PFSK-1 (cell line): ENCODE data around the gene TAS2R42. TPM values are rescaled to one million over a fixed set of nuclear protein-coding genes. Genes with fewer than 3 reads are reported as not detected.

Source experiments
- FOXP2 ChIP-seq: optimal IDR thresholded peaks from 2 replicates; pipeline ENCODE3; 2011; ENCODE audit warnings: borderline replicate concordance, control low read depth, inconsistent platforms; ENCODE audit not compliant: insufficient read depth; ENCODE audit errors: extremely low read length, extremely low read depth
- POLR2AphosphoS5 ChIP-seq: IDR thresholded peaks from 2 replicates; pipeline ENCODE4 v1.6.1; 2012; ENCODE audit warnings: low read depth, mild to moderate bottlenecking, control low read depth, low read length, moderate library complexity
- SIN3A ChIP-seq: IDR thresholded peaks from 2 replicates; pipeline ENCODE4 v1.6.1; 2012; ENCODE audit warnings: mild to moderate bottlenecking, low read length, moderate library complexity, borderline replicate concordance; ENCODE audit not compliant: insufficient read depth
- TAF1 ChIP-seq: IDR thresholded peaks from 2 replicates; pipeline ENCODE4 v1.6.1; 2012; ENCODE audit warnings: low read length, control low read depth, borderline replicate concordance; ENCODE audit not compliant: insufficient read depth
- polyA plus RNA-seq: library from polyadenylated mRNA; unstranded; fragments of >200 nt; gene quantifications from one replicate; pipeline ENCODE4 v1.2.1, GENCODE V29; 2012; ENCODE audit warnings: low read depth, missing spikeins; ENCODE audit not compliant: insufficient read length
- TF ChIP-seq, protein P1 (sequence below), 2 experiments: IDR thresholded peaks; 2 replicates each; pipeline versions ENCODE4 v1.6.1 to v1.8.0; 2011 to 2012; ENCODE audit warnings: low read depth in 2 of 2, low read length in 2 of 2, control low read depth in 1 of 2, inconsistent platforms in 1 of 2, mild to moderate bottlenecking in 1 of 2, moderate library complexity in 1 of 2; ENCODE audit not compliant: insufficient read depth in 1 of 2

Gene TAS2R42
- not detected for polyA plus RNA-seq

- TF ChIP-seq, protein P1, sequence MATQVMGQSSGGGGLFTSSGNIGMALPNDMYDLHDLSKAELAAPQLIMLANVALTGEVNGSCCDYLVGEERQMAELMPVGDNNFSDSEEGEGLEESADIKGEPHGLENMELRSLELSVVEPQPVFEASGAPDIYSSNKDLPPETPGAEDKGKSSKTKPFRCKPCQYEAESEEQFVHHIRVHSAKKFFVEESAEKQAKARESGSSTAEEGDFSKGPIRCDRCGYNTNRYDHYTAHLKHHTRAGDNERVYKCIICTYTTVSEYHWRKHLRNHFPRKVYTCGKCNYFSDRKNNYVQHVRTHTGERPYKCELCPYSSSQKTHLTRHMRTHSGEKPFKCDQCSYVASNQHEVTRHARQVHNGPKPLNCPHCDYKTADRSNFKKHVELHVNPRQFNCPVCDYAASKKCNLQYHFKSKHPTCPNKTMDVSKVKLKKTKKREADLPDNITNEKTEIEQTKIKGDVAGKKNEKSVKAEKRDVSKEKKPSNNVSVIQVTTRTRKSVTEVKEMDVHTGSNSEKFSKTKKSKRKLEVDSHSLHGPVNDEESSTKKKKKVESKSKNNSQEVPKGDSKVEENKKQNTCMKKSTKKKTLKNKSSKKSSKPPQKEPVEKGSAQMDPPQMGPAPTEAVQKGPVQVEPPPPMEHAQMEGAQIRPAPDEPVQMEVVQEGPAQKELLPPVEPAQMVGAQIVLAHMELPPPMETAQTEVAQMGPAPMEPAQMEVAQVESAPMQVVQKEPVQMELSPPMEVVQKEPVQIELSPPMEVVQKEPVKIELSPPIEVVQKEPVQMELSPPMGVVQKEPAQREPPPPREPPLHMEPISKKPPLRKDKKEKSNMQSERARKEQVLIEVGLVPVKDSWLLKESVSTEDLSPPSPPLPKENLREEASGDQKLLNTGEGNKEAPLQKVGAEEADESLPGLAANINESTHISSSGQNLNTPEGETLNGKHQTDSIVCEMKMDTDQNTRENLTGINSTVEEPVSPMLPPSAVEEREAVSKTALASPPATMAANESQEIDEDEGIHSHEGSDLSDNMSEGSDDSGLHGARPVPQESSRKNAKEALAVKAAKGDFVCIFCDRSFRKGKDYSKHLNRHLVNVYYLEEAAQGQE (IDR thresholded peaks at IDR 0.05; ENCODE audit: insufficient read depth in 1 of 2, low read depth in 2 of 2, low read length in 2 of 2): no peak
- TF ChIP-seq FOXP2 (no peak), TAF1 (no peak), POLR2AphosphoS5 (no peak), SIN3A (no peak)
Measured at GRCh38 chr12:11186837-11187236, at the start of gene TAS2R42. TSS of gene TAS2R42 (minus strand) at chr12:11186937. CDS start at chr12:11186937, 0 bp downstream.

DNA sequence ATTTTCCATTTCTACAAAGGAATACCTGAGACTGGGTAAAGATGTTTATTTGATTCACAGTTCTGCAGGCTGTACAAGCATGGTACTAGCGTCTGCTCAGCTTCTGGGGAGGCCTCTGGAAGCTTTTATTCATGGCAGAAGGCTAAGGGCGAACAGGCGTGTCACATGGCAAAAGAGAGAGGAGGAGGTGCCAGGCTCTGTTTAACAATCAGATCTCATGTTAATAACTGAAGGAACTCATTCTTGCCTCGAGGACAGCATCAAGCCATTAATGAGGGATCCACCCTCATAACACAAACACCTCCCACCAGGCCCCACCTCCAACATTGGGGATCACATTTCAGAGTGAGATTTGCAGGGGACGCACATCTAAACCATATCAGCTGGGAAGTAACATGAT is 46.8 kb upstream of the TAS2R42 start:
- TF ChIP-seq, protein P1 (IDR thresholded peaks at IDR 0.05; ENCODE audit: insufficient read depth in 1 of 2, low read depth in 2 of 2, low read length in 2 of 2): no peak
- TF ChIP-seq TAF1: no peak
- no peak for TF ChIP-seq FOXP2
- no peak for TF ChIP-seq SIN3A
- no peak for TF ChIP-seq POLR2AphosphoS5

GRCh38 chr12:11228296-11228879 is 41.7 kb upstream of the TAS2R42 start:
- TF ChIP-seq SIN3A (no peak), FOXP2 (no peak), POLR2AphosphoS5 (no peak)

- TF ChIP-seq TAF1: no peak
- TF ChIP-seq FOXP2: no peak
- no peak for TF ChIP-seq SIN3A
- TF ChIP-seq, protein P1 (IDR thresholded peaks at IDR 0.05; ENCODE audit: insufficient read depth in 1 of 2, low read depth in 2 of 2, low read length in 2 of 2): no peak
- no peak for TF ChIP-seq POLR2AphosphoS5
Measured at GRCh38 chr12:11227373-11227772, 40.6 kb upstream of the TAS2R42 start.

DNA sequence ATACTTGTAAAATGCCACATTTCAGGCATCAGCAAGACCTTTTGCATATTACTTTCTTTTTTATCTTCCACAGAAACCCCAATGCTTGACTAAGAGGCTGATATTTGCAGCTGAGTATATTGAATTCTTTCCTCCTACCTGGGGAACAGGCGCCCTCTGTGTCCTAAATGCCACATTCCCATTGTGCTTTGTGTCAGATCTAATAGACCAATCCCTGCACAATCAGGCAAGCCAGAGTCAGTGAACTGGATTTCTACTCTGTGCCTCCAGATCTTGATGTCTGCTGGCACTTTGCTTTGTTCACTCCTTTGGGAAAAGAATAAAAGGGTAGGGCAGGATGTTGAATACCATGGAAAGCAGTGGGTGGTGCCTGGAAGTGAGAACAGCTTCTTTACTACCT is 22.4 kb upstream of the TAS2R42 start:
- no peak for TF ChIP-seq SIN3A

- TF ChIP-seq TAF1 (no peak), POLR2AphosphoS5 (no peak), FOXP2 (no peak), SIN3A (no peak)
- TF ChIP-seq, protein P1 (IDR thresholded peaks at IDR 0.05; ENCODE audit: insufficient read depth in 1 of 2, low read depth in 2 of 2, low read length in 2 of 2): no peak
Measured at GRCh38 chr12:11204173-11204572, 17.4 kb upstream of the TAS2R42 start.
